Thyroid gland (tissue), 4 donors: ENCODE measurements around the gene EFNA4.

Source experiments
- POLR2A ChIP-seq, 2 donors: fragments of 450-650 bp; IDR thresholded peaks; one replicate each; pipeline ENCODE4 v1.6.1; 2017; ENCODE audit warnings: antibody characterized with exemption in 2 of 2, mild to moderate bottlenecking in 2 of 2, moderate library complexity in 1 of 2
- TF ChIP-seq, protein P1 (sequence below), 6 experiments: fragments of 200-600 bp in 3 of 6; fragments of 450-650 bp in 3 of 6; sonication (generic) in 3 of 6; IDR thresholded peaks; one replicate each; pipeline ENCODE4 v1.5.1; 2016 to 2019; ENCODE audit warnings: antibody characterized with exemption in 6 of 6, mild to moderate bottlenecking in 2 of 6, inconsistent platforms in 1 of 6, moderate library complexity in 1 of 6

GRCh38 chr1:155080312-155081228 lies 17.0 kb downstream of the EFNA4 start:
- TF ChIP-seq, protein P1, sequence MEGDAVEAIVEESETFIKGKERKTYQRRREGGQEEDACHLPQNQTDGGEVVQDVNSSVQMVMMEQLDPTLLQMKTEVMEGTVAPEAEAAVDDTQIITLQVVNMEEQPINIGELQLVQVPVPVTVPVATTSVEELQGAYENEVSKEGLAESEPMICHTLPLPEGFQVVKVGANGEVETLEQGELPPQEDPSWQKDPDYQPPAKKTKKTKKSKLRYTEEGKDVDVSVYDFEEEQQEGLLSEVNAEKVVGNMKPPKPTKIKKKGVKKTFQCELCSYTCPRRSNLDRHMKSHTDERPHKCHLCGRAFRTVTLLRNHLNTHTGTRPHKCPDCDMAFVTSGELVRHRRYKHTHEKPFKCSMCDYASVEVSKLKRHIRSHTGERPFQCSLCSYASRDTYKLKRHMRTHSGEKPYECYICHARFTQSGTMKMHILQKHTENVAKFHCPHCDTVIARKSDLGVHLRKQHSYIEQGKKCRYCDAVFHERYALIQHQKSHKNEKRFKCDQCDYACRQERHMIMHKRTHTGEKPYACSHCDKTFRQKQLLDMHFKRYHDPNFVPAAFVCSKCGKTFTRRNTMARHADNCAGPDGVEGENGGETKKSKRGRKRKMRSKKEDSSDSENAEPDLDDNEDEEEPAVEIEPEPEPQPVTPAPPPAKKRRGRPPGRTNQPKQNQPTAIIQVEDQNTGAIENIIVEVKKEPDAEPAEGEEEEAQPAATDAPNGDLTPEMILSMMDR (IDR thresholded peaks at IDR 0.05) = no peak
- no peak for TF ChIP-seq POLR2A (IDR thresholded peaks at IDR 0.05)
